HEK293 (cell line): Measurements from ENCODE around the gene SNRNP40.
"Not testable (repeated sequence)": the region's sequence is repeated elsewhere in the genome, so short reads cannot be mapped to it uniquely, and the experiment has no call there.

Experiments
- IKZF3 ChIP-seq: fragments of 450-650 bp; IDR thresholded peaks from 2 replicates; pipeline ENCODE4 v1.5.0; 2018; ENCODE audit warnings: missing biosample characterization, mild to moderate bottlenecking, missing genetic modification characterization, moderate library complexity
- KLF10 ChIP-seq: fragments of 450-650 bp; IDR thresholded peaks from 2 replicates; pipeline ENCODE4 v1.5.1; 2018; ENCODE audit warnings: missing biosample characterization, mild to moderate bottlenecking, missing genetic modification characterization
- MEIS1 ChIP-seq: sonication (generic); formaldehyde crosslinking; IDR thresholded peaks from 2 replicates; pipeline ENCODE4 v1.8.1; 2022; ENCODE audit warnings: missing genetic modification reagents, mild to moderate bottlenecking, borderline replicate concordance
- MYNN ChIP-seq: fragments of 450-650 bp; formaldehyde crosslinking; IDR thresholded peaks from 2 replicates; pipeline ENCODE4 v1.5.1; 2016; ENCODE audit warnings: missing biosample characterization, missing genetic modification characterization, borderline replicate concordance
- TCF7L2 ChIP-seq: IDR thresholded peaks from 2 replicates; pipeline ENCODE4 v1.6.1; 2011; ENCODE audit warnings: low read depth, mild to moderate bottlenecking, inconsistent platforms, low read length, moderate library complexity, borderline replicate concordance
- ZBTB21 ChIP-seq: fragments of 450-650 bp; formaldehyde crosslinking; IDR thresholded peaks from 2 replicates; pipeline ENCODE4 v1.5.1; 2017; ENCODE audit warnings: missing biosample characterization, missing genetic modification characterization
- ZNF16 ChIP-seq: fragments of 450-650 bp; formaldehyde crosslinking; IDR thresholded peaks from 2 replicates; pipeline ENCODE4 v1.5.1; 2016; ENCODE audit warnings: low read depth, missing biosample characterization, missing genetic modification characterization
- ZNF37A ChIP-seq: fragments of 450-650 bp; IDR thresholded peaks from 2 replicates; pipeline ENCODE4 v1.5.1; 2018; ENCODE audit warnings: missing biosample characterization, missing genetic modification characterization
- ZNF660 ChIP-seq: fragments of 450-650 bp; IDR thresholded peaks from 2 replicates; pipeline ENCODE4 v1.5.1; 2018; ENCODE audit warnings: missing biosample characterization, mild to moderate bottlenecking, missing genetic modification characterization
- ZNF768 ChIP-seq: fragments of 450-650 bp; formaldehyde crosslinking; IDR thresholded peaks from 2 replicates; pipeline ENCODE4 v1.5.1; 2018; ENCODE audit warnings: missing biosample characterization, mild to moderate bottlenecking, missing genetic modification characterization
- ZNF830 ChIP-seq: fragments of 450-650 bp; IDR thresholded peaks from 2 replicates; pipeline ENCODE4 v1.5.0; 2018; ENCODE audit warnings: missing biosample characterization, missing genetic modification characterization, low read depth, mild to moderate bottlenecking, moderate library complexity
- ZNF843 ChIP-seq: fragments of 450-650 bp; formaldehyde crosslinking; IDR thresholded peaks from 2 replicates; pipeline ENCODE4 v1.5.1; 2016; ENCODE audit warnings: missing biosample characterization, missing genetic modification characterization
- TF ChIP-seq, protein P1 (sequence below): fragments of 450-650 bp; formaldehyde crosslinking; IDR thresholded peaks from 2 replicates; pipeline ENCODE4 v1.5.1; 2016; ENCODE audit warnings: missing biosample characterization, missing genetic modification characterization
- TF ChIP-seq, protein P2 (sequence below): fragments of 450-650 bp; formaldehyde crosslinking; IDR thresholded peaks from 2 replicates; pipeline ENCODE4 v1.5.1; 2016; ENCODE audit warnings: missing biosample characterization, missing genetic modification characterization

DNA sequence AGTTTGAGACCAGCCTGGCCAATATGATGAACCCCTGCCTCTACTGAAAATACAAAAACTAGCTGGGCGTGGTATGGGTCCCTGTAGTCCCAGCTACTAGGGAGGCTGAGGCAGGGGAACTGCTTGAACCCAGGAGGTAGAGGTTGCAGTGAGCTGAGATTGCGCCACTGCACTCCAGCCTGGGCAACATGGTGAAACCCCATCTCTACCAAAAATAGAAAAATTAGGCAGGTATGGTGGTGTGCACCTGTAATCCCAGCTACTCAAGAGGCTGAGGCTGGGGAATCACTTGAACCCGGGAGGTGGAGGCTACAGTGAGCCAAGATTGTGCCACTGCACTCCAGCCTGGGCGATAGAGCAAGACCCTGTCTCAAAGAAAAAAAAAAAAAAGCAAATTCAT is 8.8 kb downstream of the SNRNP40 start:
- TF ChIP-seq, protein P1, sequence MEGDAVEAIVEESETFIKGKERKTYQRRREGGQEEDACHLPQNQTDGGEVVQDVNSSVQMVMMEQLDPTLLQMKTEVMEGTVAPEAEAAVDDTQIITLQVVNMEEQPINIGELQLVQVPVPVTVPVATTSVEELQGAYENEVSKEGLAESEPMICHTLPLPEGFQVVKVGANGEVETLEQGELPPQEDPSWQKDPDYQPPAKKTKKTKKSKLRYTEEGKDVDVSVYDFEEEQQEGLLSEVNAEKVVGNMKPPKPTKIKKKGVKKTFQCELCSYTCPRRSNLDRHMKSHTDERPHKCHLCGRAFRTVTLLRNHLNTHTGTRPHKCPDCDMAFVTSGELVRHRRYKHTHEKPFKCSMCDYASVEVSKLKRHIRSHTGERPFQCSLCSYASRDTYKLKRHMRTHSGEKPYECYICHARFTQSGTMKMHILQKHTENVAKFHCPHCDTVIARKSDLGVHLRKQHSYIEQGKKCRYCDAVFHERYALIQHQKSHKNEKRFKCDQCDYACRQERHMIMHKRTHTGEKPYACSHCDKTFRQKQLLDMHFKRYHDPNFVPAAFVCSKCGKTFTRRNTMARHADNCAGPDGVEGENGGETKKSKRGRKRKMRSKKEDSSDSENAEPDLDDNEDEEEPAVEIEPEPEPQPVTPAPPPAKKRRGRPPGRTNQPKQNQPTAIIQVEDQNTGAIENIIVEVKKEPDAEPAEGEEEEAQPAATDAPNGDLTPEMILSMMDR (tag by site-specific recombination), result not testable (repeated sequence)
- TF ChIP-seq ZNF660 (tag by site-specific recombination); TCF7L2; ZNF16 (tag by site-specific recombination); ZNF830 (tag by site-specific recombination); IKZF3 (tag by site-specific recombination); MEIS1; KLF10 (tag by site-specific recombination); ZBTB21 (tag by site-specific recombination); MYNN (tag by site-specific recombination); ZNF768 (tag by site-specific recombination); ZNF37A (tag by site-specific recombination); ZNF843: not testable (repeated sequence)
- TF ChIP-seq, protein P2, sequence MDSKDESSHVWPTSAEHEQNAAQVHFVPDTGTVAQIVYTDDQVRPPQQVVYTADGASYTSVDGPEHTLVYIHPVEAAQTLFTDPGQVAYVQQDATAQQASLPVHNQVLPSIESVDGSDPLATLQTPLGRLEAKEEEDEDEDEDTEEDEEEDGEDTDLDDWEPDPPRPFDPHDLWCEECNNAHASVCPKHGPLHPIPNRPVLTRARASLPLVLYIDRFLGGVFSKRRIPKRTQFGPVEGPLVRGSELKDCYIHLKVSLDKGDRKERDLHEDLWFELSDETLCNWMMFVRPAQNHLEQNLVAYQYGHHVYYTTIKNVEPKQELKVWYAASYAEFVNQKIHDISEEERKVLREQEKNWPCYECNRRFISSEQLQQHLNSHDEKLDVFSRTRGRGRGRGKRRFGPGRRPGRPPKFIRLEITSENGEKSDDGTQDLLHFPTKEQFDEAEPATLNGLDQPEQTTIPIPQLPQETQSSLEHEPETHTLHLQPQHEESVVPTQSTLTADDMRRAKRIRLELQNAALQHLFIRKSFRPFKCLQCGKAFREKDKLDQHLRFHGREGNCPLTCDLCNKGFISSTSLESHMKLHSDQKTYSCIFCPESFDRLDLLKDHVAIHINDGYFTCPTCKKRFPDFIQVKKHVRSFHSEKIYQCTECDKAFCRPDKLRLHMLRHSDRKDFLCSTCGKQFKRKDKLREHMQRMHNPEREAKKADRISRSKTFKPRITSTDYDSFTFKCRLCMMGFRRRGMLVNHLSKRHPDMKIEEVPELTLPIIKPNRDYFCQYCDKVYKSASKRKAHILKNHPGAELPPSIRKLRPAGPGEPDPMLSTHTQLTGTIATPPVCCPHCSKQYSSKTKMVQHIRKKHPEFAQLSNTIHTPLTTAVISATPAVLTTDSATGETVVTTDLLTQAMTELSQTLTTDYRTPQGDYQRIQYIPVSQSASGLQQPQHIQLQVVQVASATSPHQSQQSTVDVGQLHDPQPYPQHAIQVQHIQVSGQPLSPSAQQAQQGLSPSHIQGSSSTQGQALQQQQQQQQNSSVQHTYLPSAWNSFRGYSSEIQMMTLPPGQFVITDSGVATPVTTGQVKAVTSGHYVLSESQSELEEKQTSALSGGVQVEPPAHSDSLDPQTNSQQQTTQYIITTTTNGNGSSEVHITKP, result not testable (repeated sequence)
